ENCODE measurements around the gene CYP2R1.
"Not testable (repeated sequence)": the region's sequence is repeated elsewhere in the genome, so short reads cannot be mapped to it uniquely, and the experiment has no call there.

- TF ChIP-seq PHF5A (CRISPR knock-in tag; IDR thresholded peaks at IDR 0.05; ENCODE audit: low read depth, unreplicated experiment); RXRA (CRISPR knock-in tag; IDR thresholded peaks at IDR 0.05); MEIS1 (CRISPR knock-in tag; IDR thresholded peaks at IDR 0.05; ENCODE audit: borderline replicate concordance): not testable (repeated sequence)
Observed at GRCh38 chr11:14863775-14864174, 28.3 kb downstream of the CYP2R1 start.

Data from HepG2 (cell line).